ENCODE data around the gene METTL26. TPM values are rescaled to one million over a fixed set of nuclear protein-coding genes. Genes with fewer than 3 reads are reported as not detected.
A peak's percentile ranks its signal among the peaks of the same experiment; 100 is the strongest.

The METTL26 gene
- total and polyA plus RNA-seq, 2 of the 4 experiments (the other 2 are of a cell fraction): 46.8 to 128 TPM

DNA sequence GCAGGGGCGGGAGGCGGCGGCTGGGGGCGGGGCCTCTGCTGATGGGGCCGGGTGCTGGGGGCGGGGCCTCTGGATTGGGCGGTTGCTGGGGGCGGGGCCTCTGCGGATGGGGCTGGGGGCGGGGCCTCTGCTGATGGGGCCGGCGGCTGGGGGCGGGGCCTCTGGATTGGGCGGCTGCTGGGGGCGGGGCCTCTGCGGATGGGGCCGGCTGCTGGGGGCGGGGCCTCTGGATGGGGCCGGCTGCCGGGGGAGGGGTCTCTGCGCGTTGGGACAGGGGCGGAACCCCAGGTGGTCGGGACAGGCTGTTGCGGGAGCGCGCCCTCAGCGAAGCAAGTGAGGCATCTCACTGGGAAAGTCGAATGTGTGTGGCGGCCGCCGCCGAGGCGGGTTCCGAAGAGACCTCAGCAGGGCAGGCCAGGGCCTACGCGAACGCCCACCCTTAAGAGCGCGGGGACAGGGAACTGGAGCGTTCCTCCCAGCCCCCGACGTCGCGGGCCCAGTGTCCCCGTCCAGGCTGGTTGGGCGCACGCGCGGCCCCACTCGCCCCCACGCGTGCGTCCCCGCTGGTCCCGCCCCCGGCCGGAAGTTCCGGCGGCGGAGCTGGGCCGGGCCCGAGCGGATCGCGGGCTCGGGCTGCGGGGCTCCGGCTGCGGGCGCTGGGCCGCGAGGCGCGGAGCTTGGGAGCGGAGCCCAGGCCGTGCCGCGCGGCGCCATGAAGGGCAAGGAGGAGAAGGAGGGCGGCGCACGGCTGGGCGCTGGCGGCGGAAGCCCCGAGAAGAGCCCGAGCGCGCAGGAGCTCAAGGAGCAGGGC lies 43.9 kb upstream of the METTL26 start, which contains the start of gene STUB1 (continued):
- TF ChIP-seq SMC3 (IDR thresholded peaks at IDR 0.05; ENCODE audit: low read depth, low read length): no peak

- Histone ChIP-seq H2AK5ac (ENCODE audit: low read depth, low read length) (peak overlapping the region; percentile 87), H3K4me2 (ENCODE audit: low read depth, low read length) (peak overlapping the region; percentile 77), H4K91ac (ENCODE audit: insufficient read depth, low read depth, low read length) (peak overlapping the region; percentile 46), H3K27ac (ENCODE audit: insufficient read depth, low read length) (peak overlapping the region; percentile 34), H2AK9ac (replicated peaks; ENCODE audit: low read depth, low read length, poor library complexity) (peak overlapping the region; percentile 97), H3K27me3 (ENCODE audit: control insufficient read depth, insufficient read depth, low read length) (no peaks in the 10 kb centered on the region), H4K20me1 (ENCODE audit: insufficient read depth, low read length) (peaks cover 44% of the 10 kb centered on the region), H2AFZ (replicated peaks; ENCODE audit: low read length, poor library complexity) (peak overlapping the region; percentile 99), H2BK120ac (ENCODE audit: low read depth, low read length) (no peak overlapping the region; the same call in 1 of the 2 replicates), H2BK15ac (ENCODE audit: low read depth, low read length) (no peak overlapping the region), H3K56ac (ENCODE audit: extremely low read depth, insufficient read depth, low read length) (no peak overlapping the region), H3K14ac (replicated peaks; ENCODE audit: low read depth, low read length) (peak overlapping the region; percentile 76), H2BK20ac (ENCODE audit: low read depth, low read length) (no peak overlapping the region), H3K4me1 (ENCODE audit: control insufficient read depth, insufficient read depth, low read length) (peaks cover 26% of the 10 kb centered on the region), H3K9ac (ENCODE audit: low read depth, low read length) (peak overlapping the region; percentile 57), H3K18ac (ENCODE audit: low read depth, low read length) (no peak overlapping the region), H3K9me1 (ENCODE audit: insufficient read depth, low read length) (peaks cover 15% of the 10 kb centered on the region), H4K5ac (ENCODE audit: low read depth, low read length) (peak overlapping the region; percentile 4; the same call in 1 of the 2 replicates), H4K8ac (ENCODE audit: low read depth in 2 of 2, low read length in 2 of 2) (peak overlapping the region in 1 of 2 experiments; percentile 87; a peak in 2 of 4 replicates), H2BK5ac (ENCODE audit: low read depth, low read length, poor library complexity, severe bottlenecking) (peak overlapping the region; percentile 28), H3K36me3 (ENCODE audit: control insufficient read depth, insufficient read depth, low read length) (peaks cover 20% of the 10 kb centered on the region), H3K9me3 (ENCODE audit: control insufficient read depth, insufficient read depth, low read length) (no peaks in the 10 kb centered on the region), H3K4me3 (ENCODE audit: insufficient read depth, low read depth, low read length) (peak overlapping the region; percentile 51), H3K23ac (ENCODE audit: low read depth, low read length) (peak overlapping the region; percentile 68), H3K79me1 (ENCODE audit: low read depth in 1 of 2, low read length in 2 of 2) (peaks cover 9 to 45% of the 10 kb centered on the region in 2 experiments; a peak in 3 of 4 replicates), H3K4ac (ENCODE audit: low read depth, low read length) (peak overlapping the region; percentile 75)
- intact Hi-C loops (cut with micrococcal nuclease) (no loop called here), in situ Hi-C loops (cut with MboI; ENCODE audit: low sequenced_read_pairs) (no loop called here), dilution Hi-C loops (cut with HindIII; ENCODE audit: low sequenced_read_pairs, unreplicated experiment) (no loop called here)
- 0 out of 2 replicates have a peak, but pooled peaks have one; percentile 8 for TF ChIP-seq POLR2A (IDR thresholded peaks at IDR 0.05; ENCODE audit: low read depth, low read length)
- no peak for TF ChIP-seq MAZ (IDR thresholded peaks at IDR 0.05; ENCODE audit: borderline replicate concordance, low read depth, low read length)
- no peak for TF ChIP-seq MXI1 (IDR thresholded peaks at IDR 0.05; ENCODE audit: borderline replicate concordance, low read depth, low read length)
- no peak for TF ChIP-seq RFX5 (IDR thresholded peaks at IDR 0.05; ENCODE audit: low read depth, low read length)
- TF ChIP-seq CEBPB (IDR thresholded peaks at IDR 0.05; ENCODE audit: low read depth, low read length): no peak
- no peak for TF ChIP-seq SMC3 (IDR thresholded peaks at IDR 0.05; ENCODE audit: low read depth, low read length)
- ChIA-PET POLR2A (ENCODE audit: unreplicated experiment) (interaction anchor here (0.6 kb wide), 1 partner anchor 98 kb away, joined by 5 read pairs; no protein-coding TSS in a partner anchor), CTCF (no interaction called here)
- BruUV-seq (replicated peaks): no TSS peak
- DNase-seq: peak; percentile 30
- 32% methylated on average over 29 of the region's 52 CpGs; no CpG with 5 or more reads in 1 of the 2 experiments for WGBS, 2 experiments (ENCODE audit: extremely low coverage in 2 of 2, insufficient read length in 1 of 2)
- ATAC-seq (ENCODE audit: low read depth): peak; percentile 11
Measured at GRCh38 chr16:678858-679813, 43.0 kb upstream of the METTL26 start.

Data from IMR-90 (cell line).